Right lobe of liver (tissue), 6 donors: ENCODE results near the gene G3BP2. TPM values are rescaled to one million over a fixed set of nuclear protein-coding genes. Genes with fewer than 3 reads are reported as not detected.

Experiments
- ATAC-seq, 4 donors: fragments of 200-7000 bp; cut with Tn5 transposase; one replicate each; pipeline ENCODE4 v1.9.1; 2020; ENCODE audit warnings: mild to moderate bottlenecking in 4 of 4, moderate library complexity in 4 of 4
- DNase-seq, 3 donors: peaks; one replicate each; pipeline ENCODE4 v3.0.0-alpha.2; 2020
- H3K27ac ChIP-seq, 3 donors: fragments of 200-600 bp; one replicate each; pipeline ENCODE4 v1.8.0; 2022
- H3K27me3 ChIP-seq, 2 donors: fragments of 200-600 bp; one replicate each; pipeline ENCODE4 v1.8.0; 2022
- H3K36me3 ChIP-seq, 4 donors: fragments of 200-600 bp; sonication (generic) in 1 of 4; one replicate each; pipeline versions ENCODE4 v1.5.1 to v1.8.0; 2017 to 2022; ENCODE audit warnings: control low read depth in 1 of 4
- H3K4me1 ChIP-seq, 4 donors: fragments of 200-600 bp; sonication (generic) in 1 of 4; one replicate each; pipeline versions ENCODE4 v1.5.1 to v1.8.0; 2017 to 2022; ENCODE audit warnings: control low read depth in 1 of 4
- H3K4me3 ChIP-seq, 3 donors: fragments of 200-600 bp; one replicate each; pipeline ENCODE4 v1.8.0; 2022
- H3K9me3 ChIP-seq, 4 donors: fragments of 200-600 bp; sonication (generic) in 1 of 4; one replicate each; pipeline versions ENCODE4 v1.5.1 to v1.8.0; 2017 to 2022; ENCODE audit warnings: control low read depth in 1 of 4
- CTCF ChIP-seq, 4 donors: fragments of 200-600 bp in 3 of 4; fragments of 450-650 bp in 1 of 4; IDR thresholded peaks; one replicate each; pipeline versions ENCODE4 v1.5.1 to v1.8.0; 2016 to 2022; ENCODE audit warnings: antibody characterized with exemption in 4 of 4, mild to moderate bottlenecking in 2 of 4
- POLR2A ChIP-seq: fragments of 450-650 bp; IDR thresholded peaks from one replicate; pipeline ENCODE4 v1.6.1; 2017; ENCODE audit warnings: antibody characterized with exemption, mild to moderate bottlenecking
- WGBS: methylation state at CpG from one replicate; pipeline ENCODE4 v1.1.6; 2018; ENCODE audit warnings: low coverage, low lambda C conversion rate; ENCODE audit not compliant: insufficient coverage; ENCODE audit errors: missing lambda C conversion rate; 5-methylcytosine and 5-hydroxymethylcytosine counted together
- intact Hi-C, 2 donors: fragments of 100-400 bp; cut with DNase I; formaldehyde crosslinking; loops; one replicate each; pipeline versions ENCODE4 v1.11.2 to v1.14.1; 2022
- total RNA-seq, 6 experiments: library from RNA; depleted of rRNA in 2 of 6; stranded (reverse); fragments of >200 nt in 2 of 6; fragmentation: NEBNext Ultra II Directional in 3 of 6; extraction: Animal tissue kit (Norgen Biotek cat#: 25700) in 3 of 6; gene quantifications; one replicate each; pipeline versions ENCODE4 v1.1.0 to v1.2.4, GENCODE V29; 2016 to 2023
- donor health status: DM: no; HTN: yes; CAD: no.
- donor health status: DM: no; HTN: no; CAD: no.
- donor health status: DM: no; HTN: no; CAD: no.
- donor health status: DM: no; HTN: yes; CAD: no.
- donor health status: DM: no; HTN: yes; CAD: no.

The G3BP2 gene
- total RNA-seq, 6 experiments from 2014 or later = 47.6 to 68.9 (median 64.5) TPM

DNA sequence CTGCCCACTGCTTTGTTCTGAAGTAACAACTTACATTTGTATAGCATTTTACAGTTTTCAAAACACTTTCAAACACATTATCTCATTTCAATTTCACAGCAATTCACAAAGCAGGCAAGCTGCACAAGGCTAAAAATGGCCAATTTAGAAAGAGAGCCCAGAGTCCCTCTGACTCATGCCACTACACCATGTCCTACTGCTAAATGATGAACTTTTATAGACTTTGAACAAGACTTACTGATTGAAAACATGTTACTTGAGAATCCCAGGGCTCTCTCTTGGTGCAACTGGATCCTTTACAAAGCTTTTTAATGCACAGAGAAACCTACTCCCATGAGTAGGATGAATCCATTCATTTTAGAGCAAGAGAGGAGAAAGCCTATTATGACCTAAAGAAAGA is 5.8 kb upstream of the G3BP2 start:
- no peak for TF ChIP-seq POLR2A
- TF ChIP-seq CTCF (IDR thresholded peaks at IDR 0.05) = no peak
- Histone ChIP-seq H3K27me3 (no peaks in the 10 kb centered on the region), H3K27ac (no peak overlapping the region), H3K4me1 (no peaks in the 10 kb centered on the region), H3K4me3 (no peak overlapping the region), H3K9me3 (no peaks in the 10 kb centered on the region), H3K36me3 (no peaks in the 10 kb centered on the region)
- no peak for ATAC-seq
- intact Hi-C loops = no loop called here
- DNase-seq = no peak

DNA sequence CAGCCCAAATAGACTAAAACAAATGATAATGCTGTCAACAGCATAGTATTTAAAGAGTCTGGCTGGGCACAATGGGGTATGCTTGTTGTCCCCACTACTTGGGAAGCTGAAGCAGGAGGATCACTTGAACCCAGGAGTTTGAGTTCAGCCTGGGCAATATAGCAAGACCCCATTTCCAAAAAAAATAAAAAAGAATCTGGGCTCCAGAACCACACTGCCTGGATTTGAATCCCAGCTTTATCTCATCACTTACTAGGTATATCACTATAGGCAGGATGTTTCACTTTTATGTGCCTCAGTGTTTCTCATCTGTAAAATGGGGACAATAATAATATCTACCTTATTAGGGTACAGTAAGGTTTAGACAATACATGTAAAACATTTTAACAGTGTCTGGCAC is 5.3 kb upstream of the G3BP2 start:
- no peaks in the 10 kb centered on the region for H3K36me3 ChIP-seq
- intact Hi-C loops = no loop called here
- H3K27ac ChIP-seq = no peak overlapping the region
- TF ChIP-seq CTCF (IDR thresholded peaks at IDR 0.05) = no peak
- DNase-seq (no peak), ATAC-seq (no peak)
- no peak overlapping the region for H3K4me3 ChIP-seq
- no peaks in the 10 kb centered on the region for H3K4me1 ChIP-seq
- H3K27me3 ChIP-seq = no peaks in the 10 kb centered on the region
- H3K9me3 ChIP-seq = no peaks in the 10 kb centered on the region

GRCh38 chr4:75675004-75675531 is 1.9 kb upstream of the G3BP2 start:
- Histone ChIP-seq H3K4me3 (no peak overlapping the region), H3K9me3 (no peaks in the 10 kb centered on the region), H3K4me1 (peaks cover 0 to 15% (median 0%) of the 10 kb centered on the region in 4 donors), H3K27me3 (no peaks in the 10 kb centered on the region), H3K27ac (no peak overlapping the region), H3K36me3 (no peaks in the 10 kb centered on the region)
- DNase-seq = no peak
- intact Hi-C loops = no loop called here
- WGBS = 90% methylated on average over 7 of the region's 11 CpGs
- no peak for ATAC-seq
- TF ChIP-seq POLR2A = no peak
- TF ChIP-seq CTCF (IDR thresholded peaks at IDR 0.05) = no peak

- Histone ChIP-seq H3K27ac (peak overlapping the region; percentile 86 to 93 (median 92)), H3K36me3 (no peaks in the 10 kb centered on the region), H3K27me3 (no peaks in the 10 kb centered on the region), H3K9me3 (no peaks in the 10 kb centered on the region), H3K4me1 (peaks cover 0 to 15% (median 0%) of the 10 kb centered on the region in 4 donors), H3K4me3 (peak overlapping the region; percentile 81 to 88 (median 85))
- intact Hi-C loops = no loop called here
- no peak for DNase-seq
- TF ChIP-seq POLR2A (no peak), CTCF (IDR thresholded peaks at IDR 0.05) (no peak)
- 42% methylated on average over 5 of the region's 5 CpGs for WGBS
- ATAC-seq = no peak
Measured at GRCh38 chr4:75673959-75674328, 733 bp upstream of the G3BP2 start.

DNA sequence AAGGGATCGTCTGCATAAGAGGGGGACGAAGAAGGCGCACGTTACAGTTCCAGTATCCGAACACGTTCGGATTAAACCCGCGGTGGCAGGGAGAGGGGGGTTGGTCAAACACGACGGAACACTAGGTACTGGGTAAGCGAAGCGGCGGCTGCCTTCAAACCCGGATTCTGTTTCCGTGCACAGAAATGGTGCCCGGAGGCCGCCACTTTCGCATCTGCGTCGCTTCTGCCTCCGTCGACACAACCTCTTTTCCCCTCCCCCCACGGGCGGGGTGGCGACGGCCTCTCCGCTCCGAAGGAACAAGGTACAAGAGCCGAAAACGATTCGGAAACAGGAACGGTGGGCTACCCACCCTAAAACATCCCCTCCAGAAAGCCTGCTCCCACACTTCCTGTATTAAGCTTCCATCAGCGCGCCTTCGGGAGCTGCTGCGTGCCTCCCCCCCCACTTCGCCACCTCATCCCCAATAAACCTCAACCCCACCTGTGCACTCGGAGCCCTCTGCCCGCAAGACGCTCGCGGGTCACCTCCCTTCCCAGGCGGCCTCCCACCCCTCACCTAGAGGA is 667 bp downstream of the G3BP2 start:
- peak; percentile 39 to 55 (median 42) for ATAC-seq
- intact Hi-C loops = no loop called here
- peak overlapping the region; percentile 85 to 93 (median 92) for H3K27ac ChIP-seq
- TF ChIP-seq POLR2A = no peak
- no peak for TF ChIP-seq CTCF (IDR thresholded peaks at IDR 0.05)
- H3K4me1 ChIP-seq = peaks cover 0 to 15% (median 0%) of the 10 kb centered on the region in 4 donors
- H3K27me3 ChIP-seq = no peaks in the 10 kb centered on the region
- 1% methylated on average over 26 of the region's 44 CpGs for WGBS
- peak overlapping the region; percentile 81 to 88 (median 85) for H3K4me3 ChIP-seq
- peak; percentile 78 to 81 (median 78) for DNase-seq
- H3K9me3 ChIP-seq = no peaks in the 10 kb centered on the region
- H3K36me3 ChIP-seq = no peaks in the 10 kb centered on the region
